IPS-15b (cell line): ENCODE results near the gene IL1A.

ENCODE experiments used
- H3K27me3 ChIP-seq: one replicate; pipeline ENCODE4 v1.6.1; 2013; ENCODE audit warnings: low read length; ENCODE audit not compliant: control insufficient read depth, insufficient read depth
- H3K36me3 ChIP-seq: one replicate; pipeline ENCODE4 v1.6.1; 2013; ENCODE audit warnings: low read length; ENCODE audit not compliant: control insufficient read depth, insufficient read depth
- H3K4me1 ChIP-seq: one replicate; pipeline ENCODE4 v1.6.1; 2013; ENCODE audit warnings: mild to moderate bottlenecking, low read length; ENCODE audit not compliant: control insufficient read depth, insufficient read depth
- H3K4me3 ChIP-seq: one replicate; pipeline ENCODE4 v1.5.1; 2013; ENCODE audit warnings: low read depth, low read length
- H3K9ac ChIP-seq: one replicate; pipeline ENCODE4 v1.6.1; 2013; ENCODE audit warnings: low read depth, mild to moderate bottlenecking, low read length
- H3K9me3 ChIP-seq: one replicate; pipeline ENCODE4 v1.6.1; 2013; ENCODE audit warnings: mild to moderate bottlenecking, low read length; ENCODE audit not compliant: control insufficient read depth, insufficient read depth

The IL1A gene

DNA sequence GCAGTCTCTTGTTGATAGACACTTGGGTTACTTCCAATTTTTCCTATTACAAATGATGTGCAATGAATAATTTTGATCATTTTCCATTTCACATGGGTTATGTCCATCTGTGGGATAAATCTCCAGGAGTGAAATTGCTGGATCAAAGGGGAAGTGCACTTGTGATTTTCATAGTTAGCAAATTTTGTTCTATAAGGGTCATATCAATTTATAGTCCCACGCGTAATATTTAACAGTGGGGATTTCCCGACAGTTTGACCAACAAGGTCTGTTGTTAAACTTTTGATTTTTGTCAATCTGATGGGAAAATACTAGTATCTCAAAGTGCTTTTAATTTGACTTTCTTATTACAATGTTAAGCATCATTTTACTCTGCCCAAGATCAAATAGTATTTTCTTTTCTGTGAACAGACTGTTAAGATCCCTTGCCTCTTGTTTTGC lies 44.0 kb upstream of the IL1A start:
- Histone ChIP-seq H3K9ac (no peak overlapping the region), H3K9me3 (no peaks in the 10 kb centered on the region), H3K36me3 (no peaks in the 10 kb centered on the region), H3K4me3 (no peak overlapping the region), H3K4me1 (no peaks in the 10 kb centered on the region), H3K27me3 (no peaks in the 10 kb centered on the region)

DNA sequence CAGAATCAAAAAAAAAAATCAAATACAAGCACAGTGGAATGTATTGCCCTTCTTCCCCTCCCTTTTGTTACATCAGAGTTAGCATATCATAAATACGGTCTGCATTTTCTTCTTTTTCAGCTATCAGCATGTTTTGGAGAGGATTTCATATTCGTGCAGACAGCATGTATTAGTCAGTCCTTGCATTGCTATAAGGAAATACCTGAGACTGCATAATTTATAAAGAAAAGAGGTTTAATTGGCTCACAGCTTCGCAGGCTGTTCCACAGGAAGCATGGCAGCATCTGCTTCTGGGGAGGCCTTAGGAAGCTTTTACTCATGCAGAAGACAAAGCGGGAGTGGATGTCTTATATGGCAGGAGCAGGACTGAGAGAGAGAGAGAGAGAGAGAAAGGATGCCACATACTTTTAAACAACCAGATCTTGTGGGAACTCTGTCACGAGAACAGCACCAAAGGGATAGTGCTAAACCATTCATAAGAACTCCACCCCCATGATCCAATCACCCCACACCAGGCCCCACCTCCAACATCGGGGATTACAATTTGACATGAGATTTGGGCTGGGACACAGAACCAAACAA lies 43.4 kb upstream of the IL1A start:
- no peak overlapping the region for H3K9ac ChIP-seq
- no peaks in the 10 kb centered on the region for H3K36me3 ChIP-seq
- no peak overlapping the region for H3K4me3 ChIP-seq
- no peaks in the 10 kb centered on the region for H3K27me3 ChIP-seq
- H3K4me1 ChIP-seq = no peaks in the 10 kb centered on the region
- H3K9me3 ChIP-seq = no peaks in the 10 kb centered on the region

DNA sequence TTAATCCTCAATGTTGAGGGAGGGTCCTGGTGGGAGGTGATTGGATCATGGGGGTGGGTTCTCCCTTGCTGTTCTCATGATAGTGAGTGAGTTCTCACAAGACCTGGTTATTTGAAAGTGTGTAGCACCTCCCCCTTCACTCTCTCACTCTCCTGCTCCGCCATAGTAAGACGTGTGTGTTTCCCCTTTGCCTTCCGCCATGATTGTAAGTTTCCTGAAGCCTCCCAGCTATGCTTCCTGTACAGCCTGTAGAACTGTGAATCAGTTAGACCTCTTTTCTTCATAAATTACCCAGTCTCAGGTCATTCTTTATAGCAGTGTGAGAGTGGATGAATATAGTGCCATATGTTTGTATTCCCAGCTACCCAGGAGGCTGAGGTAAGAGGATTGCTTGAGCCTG lies 42.7 kb upstream of the IL1A start:
- Histone ChIP-seq H3K27me3 (no peaks in the 10 kb centered on the region), H3K9ac (no peak overlapping the region), H3K4me1 (peaks cover under 1% of the 10 kb centered on the region), H3K4me3 (no peak overlapping the region), H3K9me3 (no peaks in the 10 kb centered on the region), H3K36me3 (no peaks in the 10 kb centered on the region)

DNA sequence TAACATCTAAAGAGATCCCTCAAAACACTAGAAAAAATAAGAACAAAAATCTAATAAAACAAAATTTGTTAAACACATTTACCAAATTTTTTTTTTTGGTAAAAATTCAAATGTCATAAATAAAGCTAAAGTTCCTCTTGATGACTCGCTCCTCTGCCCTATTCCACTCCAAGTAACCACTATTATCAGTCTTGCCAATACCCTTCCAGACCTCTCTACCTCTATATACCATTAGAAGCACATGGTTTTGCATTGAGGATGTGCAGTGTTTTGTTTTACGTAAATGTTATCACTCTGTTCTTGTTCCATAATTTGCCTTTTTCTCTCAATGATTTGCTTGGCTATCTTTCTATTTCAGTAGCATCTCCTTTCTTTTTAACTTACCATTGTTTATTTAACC lies 41.4 kb upstream of the IL1A start:
- H3K4me1 ChIP-seq = peaks cover 8% of the 10 kb centered on the region
- no peaks in the 10 kb centered on the region for H3K27me3 ChIP-seq
- H3K9me3 ChIP-seq = no peaks in the 10 kb centered on the region
- H3K4me3 ChIP-seq = no peak overlapping the region
- H3K9ac ChIP-seq = no peak overlapping the region
- no peaks in the 10 kb centered on the region for H3K36me3 ChIP-seq

DNA sequence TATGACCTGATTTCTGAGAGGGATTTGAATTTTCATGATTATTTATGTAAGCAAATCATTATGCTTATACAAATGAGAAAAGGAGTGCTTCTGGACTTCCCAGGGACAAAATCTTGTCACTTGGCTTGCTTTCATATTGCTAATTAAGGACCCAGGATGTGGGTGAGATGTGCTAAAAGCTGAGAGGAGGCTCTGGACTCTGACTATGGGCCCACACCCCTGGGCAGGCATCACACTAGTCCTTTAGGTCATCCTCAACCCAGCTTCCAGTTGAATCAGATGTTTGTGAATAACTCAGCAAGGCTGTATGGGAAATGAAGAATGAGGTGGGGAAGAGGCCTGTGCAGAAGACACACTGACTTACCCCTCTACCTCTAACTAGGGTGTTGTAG lies 40.4 kb upstream of the IL1A start:
- no peak overlapping the region for H3K4me3 ChIP-seq
- H3K9ac ChIP-seq = no peak overlapping the region
- no peaks in the 10 kb centered on the region for H3K9me3 ChIP-seq
- no peaks in the 10 kb centered on the region for H3K27me3 ChIP-seq
- no peaks in the 10 kb centered on the region for H3K36me3 ChIP-seq
- H3K4me1 ChIP-seq = peaks cover 8% of the 10 kb centered on the region

DNA sequence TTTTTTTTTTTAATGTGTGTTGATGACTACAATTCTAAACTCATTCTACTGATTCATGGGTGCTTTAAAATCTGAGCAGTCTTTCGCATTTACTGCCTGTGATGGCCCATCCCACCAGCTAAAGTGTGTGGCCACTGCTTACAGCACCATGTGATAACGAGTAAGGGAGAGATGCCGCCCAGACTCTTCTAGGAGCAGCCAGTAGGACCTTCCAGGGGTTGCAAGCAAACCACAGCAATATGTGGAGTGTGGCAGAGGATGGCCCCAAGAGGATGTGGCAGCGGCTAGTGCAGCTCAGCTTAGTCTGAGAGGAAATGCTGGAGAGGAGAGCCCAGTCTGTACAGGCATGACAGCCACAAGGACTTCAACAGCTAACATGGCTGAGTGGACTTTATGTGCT lies 37.4 kb upstream of the IL1A start:
- H3K9ac ChIP-seq = no peak overlapping the region
- peaks cover 16% of the 10 kb centered on the region for H3K4me1 ChIP-seq
- no peaks in the 10 kb centered on the region for H3K27me3 ChIP-seq
- no peaks in the 10 kb centered on the region for H3K9me3 ChIP-seq
- no peaks in the 10 kb centered on the region for H3K36me3 ChIP-seq
- no peak overlapping the region for H3K4me3 ChIP-seq

DNA sequence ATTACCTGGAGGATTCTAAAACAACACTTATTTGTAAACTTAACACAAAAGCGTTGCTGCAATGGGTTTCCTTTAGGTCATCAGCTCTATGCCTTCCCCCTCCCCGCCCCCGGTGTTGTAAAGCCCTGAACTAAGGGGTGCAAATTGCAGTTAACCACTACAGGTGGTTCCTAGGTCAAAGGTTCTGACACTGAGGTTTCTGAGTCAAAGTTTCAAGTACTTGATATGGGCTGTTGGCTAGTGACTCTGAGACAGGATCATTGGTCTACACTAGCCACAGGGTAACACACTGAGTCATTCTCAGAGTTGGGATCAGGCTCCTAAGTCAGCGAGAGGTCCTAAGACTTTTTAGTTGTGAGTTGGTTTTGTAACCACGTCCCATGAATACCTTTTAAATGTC lies 36.8 kb upstream of the IL1A start:
- Histone ChIP-seq H3K9me3 (no peaks in the 10 kb centered on the region), H3K9ac (no peak overlapping the region), H3K4me1 (peaks cover 16% of the 10 kb centered on the region), H3K4me3 (no peak overlapping the region), H3K27me3 (no peaks in the 10 kb centered on the region), H3K36me3 (no peaks in the 10 kb centered on the region)

DNA sequence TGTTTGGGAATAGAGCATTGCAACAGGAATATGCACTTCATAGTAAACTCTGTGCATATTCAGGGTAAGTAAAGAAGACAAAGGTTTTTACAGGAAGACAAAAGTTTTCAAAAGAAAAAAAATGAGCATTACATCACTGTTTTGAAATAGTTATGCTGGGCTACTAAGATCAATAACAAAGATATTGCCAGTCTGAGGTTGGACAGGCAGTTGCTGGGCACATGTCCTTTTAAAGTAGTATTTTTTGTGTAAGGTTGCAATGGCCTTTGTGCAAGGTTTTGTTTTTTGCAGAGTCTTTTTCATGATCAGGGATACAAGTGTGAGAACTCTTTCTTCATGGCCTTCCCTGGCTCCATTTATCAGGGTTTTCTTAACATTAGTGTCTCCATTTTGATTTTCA lies 36.0 kb upstream of the IL1A start:
- Histone ChIP-seq H3K36me3 (no peaks in the 10 kb centered on the region), H3K4me3 (no peak overlapping the region), H3K27me3 (no peaks in the 10 kb centered on the region), H3K9ac (no peak overlapping the region), H3K4me1 (peaks cover 16% of the 10 kb centered on the region), H3K9me3 (no peaks in the 10 kb centered on the region)

DNA sequence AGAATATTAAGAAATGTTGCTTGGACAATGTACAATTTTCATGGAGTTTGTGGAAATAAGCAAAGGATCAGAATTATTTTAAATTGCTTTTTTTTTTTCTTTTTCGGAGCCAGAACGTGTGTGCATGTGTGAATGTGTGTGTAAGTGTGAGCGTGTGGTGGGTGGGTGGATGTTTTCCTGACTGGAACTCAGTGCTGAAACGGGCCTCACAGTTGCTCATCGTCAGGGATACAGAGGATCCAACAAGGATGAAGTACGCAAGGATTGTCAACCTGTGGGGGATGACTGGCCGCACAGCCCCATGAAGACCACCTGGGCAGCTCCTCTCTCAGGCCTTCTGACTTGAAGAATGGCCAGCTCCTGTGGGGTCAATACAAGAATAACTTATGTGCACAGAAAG lies 34.8 kb upstream of the IL1A start:
- no peaks in the 10 kb centered on the region for H3K36me3 ChIP-seq
- no peaks in the 10 kb centered on the region for H3K9me3 ChIP-seq
- H3K4me3 ChIP-seq = no peak overlapping the region
- no peak overlapping the region for H3K9ac ChIP-seq
- H3K4me1 ChIP-seq = peaks cover 19% of the 10 kb centered on the region
- no peaks in the 10 kb centered on the region for H3K27me3 ChIP-seq

DNA sequence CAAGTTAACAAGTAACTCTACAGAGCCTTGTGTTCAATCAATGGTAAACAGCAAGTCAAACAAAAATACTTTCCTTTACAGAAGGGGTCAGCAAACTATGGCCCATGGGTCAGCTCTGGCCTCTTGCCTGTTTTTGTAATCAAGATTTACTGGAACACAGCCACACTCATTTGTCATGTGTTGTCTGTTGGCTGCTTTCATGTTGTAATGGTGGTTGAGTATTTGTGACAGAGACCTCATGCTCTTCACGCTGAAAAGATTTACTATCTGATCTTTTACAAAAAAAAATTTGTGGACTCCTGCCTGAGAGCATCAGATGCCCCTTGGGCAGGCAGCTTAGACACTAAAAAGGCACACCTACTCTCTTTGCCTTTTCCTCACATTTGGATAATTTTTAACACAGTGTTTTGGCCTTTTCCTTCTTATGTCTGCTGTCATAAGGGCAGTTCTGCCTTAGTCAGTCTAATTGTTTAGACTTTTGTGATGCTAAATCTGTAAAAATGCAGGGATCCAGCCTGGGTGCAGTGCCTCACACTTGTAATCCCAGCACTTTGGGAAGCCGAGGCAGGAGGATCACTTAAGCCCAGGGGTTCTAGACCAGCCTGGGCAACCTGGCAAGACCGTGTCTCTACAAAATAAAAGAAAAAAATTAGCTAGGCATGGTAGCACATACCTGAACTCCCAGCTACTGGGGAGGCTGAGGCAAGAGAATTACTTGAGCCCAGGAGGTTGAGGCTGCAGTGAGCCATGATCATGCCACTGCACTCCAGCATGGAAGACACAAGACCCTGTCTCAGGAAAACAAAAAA lies 34.0 kb upstream of the IL1A start:
- Histone ChIP-seq H3K4me3 (no peak overlapping the region), H3K9ac (no peak overlapping the region), H3K27me3 (no peaks in the 10 kb centered on the region), H3K9me3 (no peaks in the 10 kb centered on the region), H3K4me1 (peaks cover 26% of the 10 kb centered on the region), H3K36me3 (no peaks in the 10 kb centered on the region)

DNA sequence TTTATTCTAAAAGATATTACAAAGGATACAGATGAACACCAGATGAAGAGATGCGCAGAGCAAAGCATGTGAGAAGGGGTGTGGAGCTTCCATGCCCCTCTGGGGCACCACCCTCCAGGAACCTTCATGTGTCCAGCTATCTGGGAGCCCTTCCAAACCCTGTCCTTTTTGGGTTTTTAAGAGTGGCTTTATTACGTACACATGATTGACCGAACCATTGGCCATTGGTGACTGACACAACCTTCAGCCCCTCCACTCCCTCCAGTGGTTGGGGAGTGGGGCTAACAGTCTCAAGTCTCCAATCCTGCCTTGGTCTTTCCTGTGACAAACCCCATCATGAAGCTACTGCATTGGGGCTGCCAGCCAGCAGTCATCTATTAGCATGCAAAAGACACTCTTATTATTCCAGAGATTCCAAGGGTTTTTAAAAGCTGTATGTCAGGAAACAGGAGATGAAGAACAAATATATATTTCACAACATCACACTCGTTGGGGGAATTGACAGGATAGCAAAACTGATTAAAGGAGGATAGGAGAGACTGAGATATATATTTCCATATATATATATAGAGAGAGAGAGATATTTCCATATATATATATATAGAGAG lies 32.9 kb upstream of the IL1A start:
- Histone ChIP-seq H3K4me3 (no peak overlapping the region), H3K9me3 (no peaks in the 10 kb centered on the region), H3K4me1 (peaks cover 30% of the 10 kb centered on the region), H3K9ac (no peak overlapping the region), H3K36me3 (no peaks in the 10 kb centered on the region), H3K27me3 (no peaks in the 10 kb centered on the region)

DNA sequence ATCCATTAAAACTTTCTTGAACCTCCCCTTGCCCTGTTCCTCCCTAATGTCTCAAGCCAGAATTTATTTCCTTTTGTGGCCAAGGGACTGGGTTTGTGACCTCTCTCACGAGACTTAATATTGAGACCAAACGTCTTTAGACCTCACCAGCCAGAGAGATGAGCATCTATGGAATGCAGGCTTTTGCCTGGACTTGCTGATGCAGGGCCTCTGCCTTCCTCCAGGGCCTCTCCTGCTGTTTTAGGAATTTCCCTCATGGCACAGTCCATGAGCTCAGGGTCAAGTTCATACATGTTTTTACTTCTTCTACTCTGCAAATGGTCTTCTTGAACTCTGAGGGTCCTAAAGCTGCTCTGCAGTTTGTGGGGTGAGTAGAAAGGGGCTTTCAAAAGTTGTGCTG lies 30.0 kb upstream of the IL1A start:
- H3K27me3 ChIP-seq = no peaks in the 10 kb centered on the region
- H3K4me1 ChIP-seq = peaks cover 22% of the 10 kb centered on the region
- H3K36me3 ChIP-seq = no peaks in the 10 kb centered on the region
- H3K4me3 ChIP-seq = no peak overlapping the region
- H3K9ac ChIP-seq = no peak overlapping the region
- H3K9me3 ChIP-seq = no peaks in the 10 kb centered on the region
